PC-9 (cell line): ENCODE measurements around the gene SORBS2. TPM values are rescaled to one million over a fixed set of nuclear protein-coding genes. Genes with fewer than 3 reads are reported as not detected.
A peak's percentile ranks its signal among the peaks of the same experiment; 100 is the strongest.

Experiments used
- BruUV-seq: library from RNA; stranded (reverse); fragments of 400-500 nt; replicated peaks from 2 replicates; lab custom pipeline; 2021; lab: Mats Ljungman, UMichigan
- CTCF ChIA-PET: fragments of 300-600 bp; sonication (Branson Sonifier 250); formaldehyde crosslinking; loops from one replicate; lab custom pipeline; 2022; ENCODE audit warnings: antibody characterized with exemption; lab: Charles Lee
- POLR2A ChIA-PET: fragments of 300-600 bp; sonication (Branson Sonifier 250); formaldehyde crosslinking; loops from one replicate; lab custom pipeline; 2022; ENCODE audit warnings: antibody characterized with exemption; ENCODE audit not compliant: unreplicated experiment; lab: Charles Lee
- DNase-seq, 2 experiments: peaks; one replicate each; pipeline versions ENCODE4 v3.0.0 to v3.0.0-alpha.2; 2015 to 2022; ENCODE audit warnings: mixed read lengths in 1 of 2
- H2AFZ ChIP-seq: fragments of 200-600 bp; sonication (generic); 2 replicates; pipeline ENCODE4 v1.8.1; 2017; ENCODE audit warnings: antibody characterized with exemption
- H3F3A ChIP-seq: fragments of 200-600 bp; sonication (generic); 2 replicates; pipeline ENCODE4 v1.8.1; 2017; ENCODE audit warnings: antibody characterized with exemption, mild to moderate bottlenecking, low read depth; ENCODE audit not compliant: insufficient read depth
- H3K27ac ChIP-seq: fragments of 200-600 bp; sonication (generic); 2 replicates; pipeline ENCODE4 v1.6.1; 2016; ENCODE audit warnings: mixed run types
- H3K27me3 ChIP-seq: fragments of 200-600 bp; sonication (generic); 2 replicates; pipeline ENCODE4 v1.6.1; 2016; ENCODE audit warnings: low read depth, mixed run types; ENCODE audit not compliant: insufficient read depth
- H3K36me3 ChIP-seq: fragments of 200-600 bp; sonication (generic); 2 replicates; pipeline ENCODE4 v1.6.1; 2016; ENCODE audit warnings: low read depth, mixed run types
- H3K4me1 ChIP-seq: fragments of 200-600 bp; sonication (generic); replicated peaks from 2 replicates; pipeline ENCODE4 v1.6.1; 2016; ENCODE audit warnings: mixed run types; ENCODE audit not compliant: insufficient read depth
- H3K4me2 ChIP-seq: fragments of 200-600 bp; sonication (generic); 2 replicates; pipeline ENCODE4 v1.6.1; 2017; ENCODE audit warnings: mixed run types
- H3K4me3 ChIP-seq: fragments of 200-600 bp; sonication (generic); 2 replicates; pipeline ENCODE4 v1.6.1; 2016; ENCODE audit warnings: mixed run types
- H3K79me2 ChIP-seq: fragments of 200-600 bp; sonication (generic); 2 replicates; pipeline ENCODE4 v1.6.1; 2017; ENCODE audit warnings: low read depth, mixed run types
- H3K9me2 ChIP-seq: fragments of 200-600 bp; sonication (generic); 2 replicates; pipeline ENCODE4 v1.8.1; 2017; ENCODE audit warnings: mild to moderate bottlenecking; ENCODE audit not compliant: insufficient read depth
- H3K9me3 ChIP-seq: fragments of 200-600 bp; sonication (generic); 2 replicates; pipeline ENCODE4 v1.8.1; 2016; ENCODE audit warnings: low read depth; ENCODE audit not compliant: insufficient read depth
- H4K20me1 ChIP-seq: fragments of 200-600 bp; sonication (generic); 2 replicates; pipeline ENCODE4 v1.8.1; 2017; ENCODE audit not compliant: insufficient read depth
- EZH2 ChIP-seq: fragments of 200-600 bp; sonication (generic); IDR thresholded peaks from 2 replicates; pipeline ENCODE4 v1.8.0; 2017; ENCODE audit warnings: antibody characterized with exemption, low read depth
- intact Hi-C: fragments of 100-400 bp; cut with micrococcal nuclease; formaldehyde crosslinking; loops from one replicate; pipeline ENCODE4 v1.10.0; 2022; ENCODE audit not compliant: unreplicated experiment
- total RNA-seq: library from RNA; stranded (reverse); gene quantifications from 2 replicates; pipeline ENCODE4 v1.2.3, GENCODE V29; 2021
- TF ChIP-seq, protein P1 (sequence below): fragments of 200-600 bp; sonication (generic); conservative IDR thresholded peaks from 2 replicates; pipeline ENCODE4 v1.6.1; 2017; ENCODE audit warnings: mixed run types, antibody characterized with exemption, mild to moderate bottlenecking, moderate library complexity

SORBS2 gene
- total RNA-seq, 1 experiment from 2014 or later, result 16.4 TPM

DNA sequence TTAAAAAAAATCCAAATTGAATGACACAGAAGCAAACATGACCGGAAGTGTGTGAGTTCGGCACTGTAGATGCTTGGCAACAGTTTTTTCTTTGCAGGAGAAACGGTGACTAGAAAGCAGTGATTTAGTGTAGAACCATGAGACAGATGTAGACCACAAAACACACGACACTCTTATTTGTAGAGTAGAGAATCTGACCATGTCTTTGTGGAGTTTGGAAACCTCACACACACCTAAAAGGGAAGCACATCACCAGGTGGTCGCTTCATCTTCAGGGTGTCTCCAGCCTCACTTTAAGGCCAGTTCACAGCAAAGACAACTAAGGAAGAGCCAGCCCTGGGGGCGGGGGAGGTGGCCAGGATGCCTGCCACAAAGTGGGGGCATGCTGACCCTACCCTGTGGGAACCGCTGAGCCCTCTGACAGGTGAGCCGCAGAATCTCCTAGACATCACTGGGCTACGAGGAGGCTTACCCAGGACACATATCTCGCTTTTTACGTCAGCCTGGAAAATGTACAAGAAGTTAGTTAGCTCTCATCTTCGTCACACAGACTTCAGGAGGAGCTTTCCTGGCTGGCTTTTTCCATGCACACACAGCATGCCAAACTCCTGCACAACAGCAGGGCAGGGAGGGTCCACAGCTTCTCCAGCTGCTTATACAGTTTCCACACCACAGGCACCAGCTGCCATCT, 212.3 kb downstream of the SORBS2 start:
- no peaks in the 10 kb centered on the region for H3K36me3 ChIP-seq
- no peak overlapping the region for H3K4me3 ChIP-seq
- H3K9me3 ChIP-seq, result no peaks in the 10 kb centered on the region
- CTCF ChIA-PET, result interaction anchor here (0.6 kb wide), 1 partner anchor 128 kb away, joined by 3 read pairs; the partner anchor contains the start of gene CCDC110
- H3K9me2 ChIP-seq, result no peaks in the 10 kb centered on the region
- H3F3A ChIP-seq, result no peaks in the 10 kb centered on the region
- TF ChIP-seq EZH2, result no peak
- TF ChIP-seq, protein P1, sequence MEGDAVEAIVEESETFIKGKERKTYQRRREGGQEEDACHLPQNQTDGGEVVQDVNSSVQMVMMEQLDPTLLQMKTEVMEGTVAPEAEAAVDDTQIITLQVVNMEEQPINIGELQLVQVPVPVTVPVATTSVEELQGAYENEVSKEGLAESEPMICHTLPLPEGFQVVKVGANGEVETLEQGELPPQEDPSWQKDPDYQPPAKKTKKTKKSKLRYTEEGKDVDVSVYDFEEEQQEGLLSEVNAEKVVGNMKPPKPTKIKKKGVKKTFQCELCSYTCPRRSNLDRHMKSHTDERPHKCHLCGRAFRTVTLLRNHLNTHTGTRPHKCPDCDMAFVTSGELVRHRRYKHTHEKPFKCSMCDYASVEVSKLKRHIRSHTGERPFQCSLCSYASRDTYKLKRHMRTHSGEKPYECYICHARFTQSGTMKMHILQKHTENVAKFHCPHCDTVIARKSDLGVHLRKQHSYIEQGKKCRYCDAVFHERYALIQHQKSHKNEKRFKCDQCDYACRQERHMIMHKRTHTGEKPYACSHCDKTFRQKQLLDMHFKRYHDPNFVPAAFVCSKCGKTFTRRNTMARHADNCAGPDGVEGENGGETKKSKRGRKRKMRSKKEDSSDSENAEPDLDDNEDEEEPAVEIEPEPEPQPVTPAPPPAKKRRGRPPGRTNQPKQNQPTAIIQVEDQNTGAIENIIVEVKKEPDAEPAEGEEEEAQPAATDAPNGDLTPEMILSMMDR, result no peak
- intact Hi-C loops, result loop anchor here (5.0 to 10.0 kb wide), 3 partner anchors 172 to 395 kb away; partner anchors contain the start of genes ANKRD37, CFAP97, LRP2BP and SNX25
- DNase-seq, result no peak
- H2AFZ ChIP-seq, result no peak overlapping the region
- no TSS peak for BruUV-seq
- POLR2A ChIA-PET, result interaction anchor here (0.9 kb wide), 1 partner anchor 37 kb away, joined by 5 read pairs; no protein-coding TSS in a partner anchor
- no peaks in the 10 kb centered on the region for H3K4me1 ChIP-seq
- H4K20me1 ChIP-seq, result no peaks in the 10 kb centered on the region
- no peak overlapping the region for H3K27ac ChIP-seq
- no peaks in the 10 kb centered on the region for H3K79me2 ChIP-seq
- no peaks in the 10 kb centered on the region for H3K27me3 ChIP-seq
- no peak overlapping the region for H3K4me2 ChIP-seq

DNA sequence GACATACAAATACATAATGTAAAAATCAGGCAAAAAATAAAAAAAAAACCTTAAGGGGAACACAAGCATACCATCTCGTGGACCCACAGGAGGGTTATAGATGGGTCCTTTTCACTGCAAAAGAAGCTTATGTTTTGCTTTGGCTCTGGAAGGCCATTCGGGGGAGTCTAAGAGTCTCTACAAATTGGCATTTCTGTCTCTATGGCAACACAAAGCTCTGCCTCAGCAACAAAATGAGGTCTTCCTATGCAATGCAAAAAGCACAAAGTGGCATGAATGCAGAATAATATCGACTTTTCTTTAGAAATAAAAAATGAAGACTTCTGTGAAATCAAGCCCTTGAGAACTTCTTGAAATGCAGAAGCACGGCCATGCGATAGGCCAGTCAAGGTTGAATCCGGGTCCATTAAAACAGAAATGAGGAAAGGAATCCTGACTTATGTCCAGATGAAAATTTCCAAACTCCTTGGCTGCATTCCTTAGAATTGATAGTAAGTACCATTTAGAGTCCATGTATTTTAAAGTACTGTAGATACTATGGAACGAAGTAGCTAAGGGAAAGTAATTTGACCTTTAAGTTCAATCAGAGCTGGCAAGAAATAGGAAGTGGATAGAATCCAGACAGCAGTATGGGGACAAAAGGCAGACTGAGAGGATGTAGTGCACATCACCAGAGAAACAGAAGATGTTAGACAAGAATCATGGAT, 213.0 kb downstream of the SORBS2 start:
- Histone ChIP-seq H3K4me3 (no peak overlapping the region), H4K20me1 (no peaks in the 10 kb centered on the region), H3K9me2 (no peaks in the 10 kb centered on the region), H3K27me3 (no peaks in the 10 kb centered on the region), H3K4me1 (no peaks in the 10 kb centered on the region), H3K36me3 (no peaks in the 10 kb centered on the region), H3K9me3 (no peaks in the 10 kb centered on the region), H3F3A (no peaks in the 10 kb centered on the region), H3K79me2 (no peaks in the 10 kb centered on the region), H3K27ac (no peak overlapping the region), H3K4me2 (no peak overlapping the region), H2AFZ (no peak overlapping the region)
- intact Hi-C loops, result loop anchor here (5.0 to 10.0 kb wide), 3 partner anchors 172 to 394 kb away; partner anchors contain the start of genes ANKRD37, CFAP97, LRP2BP and SNX25
- DNase-seq, result no peak
- CTCF ChIA-PET, result interaction anchor here (0.6 kb wide), 2 partner anchors 127 to 910 kb away, joined by 3 to 12 read pairs; partner anchors contain the start of gene CCDC110
- no TSS peak for BruUV-seq
- TF ChIP-seq EZH2, result no peak
- TF ChIP-seq, protein P1, result no peak
- POLR2A ChIA-PET, result interaction anchor here (0.9 kb wide), 1 partner anchor 37 kb away, joined by 5 read pairs; no protein-coding TSS in a partner anchor

DNA sequence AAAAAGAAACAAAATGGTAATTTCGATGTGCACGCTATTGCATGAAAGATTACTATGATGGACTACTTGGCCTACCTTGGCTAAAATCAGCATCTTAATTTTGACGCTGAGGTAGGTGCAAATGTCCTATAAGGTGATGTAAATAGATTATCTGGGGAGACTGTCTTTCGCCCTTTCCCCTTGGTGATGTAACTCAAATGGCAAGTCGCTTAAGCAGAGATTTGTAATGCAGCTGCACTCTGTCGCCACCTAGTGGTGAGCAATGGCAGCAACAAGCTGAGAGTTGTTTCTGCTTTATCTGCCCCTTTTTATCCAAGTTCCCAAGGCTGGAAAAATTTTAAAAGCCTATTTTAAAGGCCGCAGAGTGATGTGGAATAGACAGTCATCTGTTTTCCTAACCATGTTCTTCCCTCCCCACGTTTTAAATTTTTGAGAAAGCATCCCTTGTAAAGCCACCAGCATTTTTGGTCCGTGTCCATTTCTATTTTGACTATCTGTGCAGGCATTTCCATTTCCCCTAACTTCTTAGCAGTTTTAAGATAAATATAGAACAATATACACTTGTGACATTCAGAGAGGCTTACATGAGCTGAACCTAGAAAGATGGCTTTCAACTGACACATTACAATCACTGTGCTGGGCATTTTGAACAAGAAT, 214.3 kb downstream of the SORBS2 start:
- Histone ChIP-seq H3K27me3 (no peaks in the 10 kb centered on the region), H3K9me3 (no peaks in the 10 kb centered on the region), H3K4me3 (no peak overlapping the region), H4K20me1 (no peaks in the 10 kb centered on the region), H3K79me2 (no peaks in the 10 kb centered on the region), H3K9me2 (no peaks in the 10 kb centered on the region), H2AFZ (no peak overlapping the region), H3F3A (no peaks in the 10 kb centered on the region), H3K27ac (no peak overlapping the region), H3K4me1 (no peaks in the 10 kb centered on the region), H3K36me3 (no peaks in the 10 kb centered on the region), H3K4me2 (peak overlapping the region; percentile 30; the same call in 1 of the 2 replicates)
- TF ChIP-seq, protein P1, result peak; percentile 93
- TF ChIP-seq EZH2, result no peak
- CTCF ChIA-PET, result interaction anchor here (0.6 to 0.9 kb wide), 3 partner anchors 40 to 440 kb away, joined by 4 read pairs; no protein-coding TSS in a partner anchor
- DNase-seq, result peak; percentile 35 to 64
- POLR2A ChIA-PET, result no interaction called here
- intact Hi-C loops, result loop anchor here (1.0 to 10.0 kb wide), 5 partner anchors 126 to 540 kb away; partner anchors contain the start of genes ANKRD37, CCDC110, CFAP97 and LRP2BP
- no TSS peak for BruUV-seq
